ENCODE data around the gene APOBEC3A.

DNA sequence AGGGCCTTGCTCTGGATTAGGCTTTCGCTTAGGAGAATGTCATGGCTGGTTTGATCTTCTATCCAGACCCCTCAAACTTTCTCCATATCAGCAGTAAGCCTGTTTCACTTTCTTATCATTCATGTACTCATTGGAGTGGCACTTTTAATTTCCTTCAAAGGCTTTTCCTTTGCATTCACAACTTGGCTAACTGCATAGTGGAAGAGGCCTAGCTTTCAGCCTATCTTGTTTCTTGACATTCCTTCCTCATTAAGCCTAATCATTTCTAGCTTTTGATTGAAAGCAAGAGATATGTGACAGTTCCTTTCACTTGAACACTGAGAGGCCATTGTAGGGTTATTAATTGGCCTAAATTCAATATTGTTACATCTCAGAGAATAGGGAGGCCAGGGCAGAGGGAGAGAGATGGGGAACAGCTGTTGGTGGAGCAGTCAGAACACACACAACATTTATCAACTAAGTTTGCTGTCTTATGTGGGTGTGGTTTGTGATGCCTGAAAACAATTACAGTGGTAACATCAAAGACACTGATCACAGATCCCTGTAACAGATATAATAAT lies 37.7 kb upstream of the APOBEC3A start:
- TF ChIP-seq, protein P1, sequence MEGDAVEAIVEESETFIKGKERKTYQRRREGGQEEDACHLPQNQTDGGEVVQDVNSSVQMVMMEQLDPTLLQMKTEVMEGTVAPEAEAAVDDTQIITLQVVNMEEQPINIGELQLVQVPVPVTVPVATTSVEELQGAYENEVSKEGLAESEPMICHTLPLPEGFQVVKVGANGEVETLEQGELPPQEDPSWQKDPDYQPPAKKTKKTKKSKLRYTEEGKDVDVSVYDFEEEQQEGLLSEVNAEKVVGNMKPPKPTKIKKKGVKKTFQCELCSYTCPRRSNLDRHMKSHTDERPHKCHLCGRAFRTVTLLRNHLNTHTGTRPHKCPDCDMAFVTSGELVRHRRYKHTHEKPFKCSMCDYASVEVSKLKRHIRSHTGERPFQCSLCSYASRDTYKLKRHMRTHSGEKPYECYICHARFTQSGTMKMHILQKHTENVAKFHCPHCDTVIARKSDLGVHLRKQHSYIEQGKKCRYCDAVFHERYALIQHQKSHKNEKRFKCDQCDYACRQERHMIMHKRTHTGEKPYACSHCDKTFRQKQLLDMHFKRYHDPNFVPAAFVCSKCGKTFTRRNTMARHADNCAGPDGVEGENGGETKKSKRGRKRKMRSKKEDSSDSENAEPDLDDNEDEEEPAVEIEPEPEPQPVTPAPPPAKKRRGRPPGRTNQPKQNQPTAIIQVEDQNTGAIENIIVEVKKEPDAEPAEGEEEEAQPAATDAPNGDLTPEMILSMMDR (IDR thresholded peaks at IDR 0.05), result no peak
- TF ChIP-seq POLR2A (IDR thresholded peaks at IDR 0.05), result no peak
- TF ChIP-seq EP300 (IDR thresholded peaks at IDR 0.05; ENCODE audit: low read depth), result no peak
- TF ChIP-seq POLR2AphosphoS5 (IDR thresholded peaks at IDR 0.05), result no peak
